Measurements from ENCODE around the gene TDRKH.
"Not testable (repeated sequence)": the region's sequence is repeated elsewhere in the genome, so short reads cannot be mapped to it uniquely, and the experiment has no call there.

The TDRKH gene

GRCh38 chr1:151774256-151774922, 15.9 kb downstream of the TDRKH start:
- Histone ChIP-seq H3K27ac (no peak overlapping the region), H4K20me1 (no peaks in the 10 kb centered on the region), H3K36me3 (peaks cover 43% of the 10 kb centered on the region), H3K9ac (no peak overlapping the region), H3K9me3 (no peaks in the 10 kb centered on the region), H3K27me3 (no peaks in the 10 kb centered on the region), H3K4me2 (no peak overlapping the region), H3K4me3 (no peak overlapping the region), H3K4me1 (peaks cover 2% of the 10 kb centered on the region)
- no peak for TF ChIP-seq Cebpa-rat (IDR thresholded peaks at IDR 0.05)

- no peak overlapping the region for H3K27ac ChIP-seq
- H4K20me1 ChIP-seq = no peaks in the 10 kb centered on the region
- no peaks in the 10 kb centered on the region for H3K27me3 ChIP-seq
- H3K9ac ChIP-seq = no peak overlapping the region
- TF ChIP-seq Cebpa-rat (IDR thresholded peaks at IDR 0.05) = no peak
- no peaks in the 10 kb centered on the region for H3K4me1 ChIP-seq
- H3K4me2 ChIP-seq = no peak overlapping the region
- H3K4me3 ChIP-seq = no peak overlapping the region
- H3K36me3 ChIP-seq = peaks cover 39% of the 10 kb centered on the region
- no peaks in the 10 kb centered on the region for H3K9me3 ChIP-seq
Measured at GRCh38 chr1:151773702-151774101, 16.6 kb downstream of the TDRKH start.

GRCh38 chr1:151769270-151769669, 21.0 kb downstream of the TDRKH start:
- not testable (repeated sequence) for H4K20me1 ChIP-seq, H3K4me2 ChIP-seq, H3K36me3 ChIP-seq, H3K4me1 ChIP-seq, H3K4me3 ChIP-seq, H3K27ac ChIP-seq, H3K9me3 ChIP-seq, H3K27me3 ChIP-seq, H3K9ac ChIP-seq

GRCh38 chr1:151768351-151769066, 21.8 kb downstream of the TDRKH start:
- not testable (repeated sequence) for H3K4me3 ChIP-seq, H3K27me3 ChIP-seq, H3K27ac ChIP-seq, H3K9ac ChIP-seq, H3K9me3 ChIP-seq, H3K4me2 ChIP-seq, H3K4me1 ChIP-seq, H4K20me1 ChIP-seq, H3K36me3 ChIP-seq

GRCh38 chr1:151763990-151764389, 26.3 kb downstream of the TDRKH start:
- Histone ChIP-seq H3K4me1 (peaks cover 19% of the 10 kb centered on the region), H3K9ac (peak overlapping the region; percentile 92), H4K20me1 (no peaks in the 10 kb centered on the region), H3K4me3 (peak overlapping the region; percentile 90), H3K9me3 (no peaks in the 10 kb centered on the region), H3K27ac (peak overlapping the region; percentile 88), H3K4me2 (peak overlapping the region; percentile 97), H3K36me3 (peaks cover 34% of the 10 kb centered on the region), H3K27me3 (no peaks in the 10 kb centered on the region)
- TF ChIP-seq Cebpa-rat (IDR thresholded peaks at IDR 0.05) = no peak

GRCh38 chr1:151762941-151763921, 27.1 kb downstream of the TDRKH start, which contains the start of gene MRPL9:
Gene MRPL9, minus strand, starts transcription at chr1:151763496. Its CDS starts 17 bp downstream, at chr1:151763479.
- H3K4me1 ChIP-seq = peaks cover 19% of the 10 kb centered on the region
- peak within 1 kb of the TSS; percentile 90 for H3K4me3 ChIP-seq
- H3K36me3 ChIP-seq = peaks cover 41% of the 10 kb centered on the region
- H3K27me3 ChIP-seq = no peaks in the 10 kb centered on the region
- peak within 1 kb of the TSS; percentile 97 for H3K4me2 ChIP-seq
- H3K27ac ChIP-seq = peak within 1 kb of the TSS; percentile 88
- H3K9me3 ChIP-seq = no peaks in the 10 kb centered on the region
- H3K9ac ChIP-seq = peak within 1 kb of the TSS; percentile 92
- no peak for TF ChIP-seq Cebpa-rat (IDR thresholded peaks at IDR 0.05)
- no peaks in the 10 kb centered on the region for H4K20me1 ChIP-seq

GRCh38 chr1:151760597-151761385, 29.5 kb downstream of the TDRKH start:
- H3K9ac ChIP-seq = no peak overlapping the region
- peaks cover 64% of the 10 kb centered on the region for H3K36me3 ChIP-seq
- no peak overlapping the region for H3K4me2 ChIP-seq
- peaks cover 19% of the 10 kb centered on the region for H3K4me1 ChIP-seq
- H3K27me3 ChIP-seq = no peaks in the 10 kb centered on the region
- no peak for TF ChIP-seq Cebpa-rat (IDR thresholded peaks at IDR 0.05)
- no peaks in the 10 kb centered on the region for H3K9me3 ChIP-seq
- no peak overlapping the region for H3K4me3 ChIP-seq
- no peaks in the 10 kb centered on the region for H4K20me1 ChIP-seq
- H3K27ac ChIP-seq = no peak overlapping the region

- no peak overlapping the region for H3K4me2 ChIP-seq
- H3K9ac ChIP-seq = no peak overlapping the region
- H3K27me3 ChIP-seq = no peaks in the 10 kb centered on the region
- H3K4me1 ChIP-seq = peaks cover 17% of the 10 kb centered on the region
- H4K20me1 ChIP-seq = no peaks in the 10 kb centered on the region
- H3K36me3 ChIP-seq = peaks cover 73% of the 10 kb centered on the region
- no peak overlapping the region for H3K27ac ChIP-seq
- no peaks in the 10 kb centered on the region for H3K9me3 ChIP-seq
- TF ChIP-seq Cebpa-rat (IDR thresholded peaks at IDR 0.05) = no peak
- H3K4me3 ChIP-seq = no peak overlapping the region
Measured at GRCh38 chr1:151759241-151759640, 31.1 kb downstream of the TDRKH start.

- no peak overlapping the region for H3K9ac ChIP-seq
- H4K20me1 ChIP-seq = no peaks in the 10 kb centered on the region
- no peak overlapping the region for H3K4me2 ChIP-seq
- no peak overlapping the region for H3K4me3 ChIP-seq
- H3K36me3 ChIP-seq = peaks cover 62% of the 10 kb centered on the region
- no peak overlapping the region for H3K27ac ChIP-seq
- H3K27me3 ChIP-seq = no peaks in the 10 kb centered on the region
- H3K4me1 ChIP-seq = no peaks in the 10 kb centered on the region
- no peaks in the 10 kb centered on the region for H3K9me3 ChIP-seq
- no peak for TF ChIP-seq Cebpa-rat (IDR thresholded peaks at IDR 0.05)
Measured at GRCh38 chr1:151756291-151756690, 34.0 kb downstream of the TDRKH start.

All from BLaER1 (cell line).